Retinal pigment epithelial cell (primary cell): Measurements from ENCODE around the gene ATP8A1.

ENCODE experiments used
- DNase-seq: peaks from one replicate; pipeline ENCODE4 v3.0.0-alpha.2; 2010; ENCODE audit warnings: low read depth
- H3K4me3 ChIP-seq: 2 replicates; pipeline ENCODE4 v1.5.1; 2011; ENCODE audit warnings: mild to moderate bottlenecking, low read length, control low read depth, moderate library complexity
- CTCF ChIP-seq: conservative IDR thresholded peaks from 2 replicates; pipeline ENCODE4 v1.5.1; 2011; ENCODE audit warnings: low read depth, low read length, control low read depth, inconsistent platforms

ATP8A1 gene

DNA sequence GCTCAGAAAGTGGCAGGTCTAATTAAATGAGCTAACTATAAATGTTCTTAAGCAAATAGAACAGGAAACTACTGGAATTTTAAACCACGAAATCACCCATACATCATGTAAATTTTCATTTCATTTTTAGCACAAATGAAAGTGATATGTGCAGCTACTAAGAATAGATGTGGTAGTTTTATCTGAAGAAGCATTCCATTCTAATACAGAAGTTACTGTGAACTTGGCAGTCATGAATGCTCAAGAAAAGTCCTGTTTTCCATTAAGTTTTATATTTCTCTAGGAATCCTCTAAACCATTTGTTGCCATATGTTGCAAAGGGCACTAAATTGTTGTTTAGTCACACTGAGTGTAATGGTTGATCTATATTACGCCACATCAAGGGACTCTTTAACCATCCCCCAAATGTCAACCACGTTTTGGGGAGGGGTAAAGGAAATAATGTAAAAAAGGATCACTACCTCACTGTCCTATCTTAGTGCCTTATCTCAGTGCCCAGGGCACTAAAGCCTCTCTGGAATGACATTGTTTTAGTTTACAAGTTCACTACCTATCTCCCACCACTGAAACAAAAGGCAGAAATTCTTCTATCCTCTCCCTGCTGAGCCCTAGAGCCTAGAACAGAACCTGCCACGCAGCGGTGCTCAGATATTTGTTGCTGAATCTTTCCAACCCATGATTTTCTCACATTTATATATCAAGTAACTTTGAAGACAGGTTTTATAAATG, 141.6 kb downstream of the ATP8A1 start:
- no peak for TF ChIP-seq CTCF
- H3K4me3 ChIP-seq: no peak overlapping the region
- no peak for DNase-seq

DNA sequence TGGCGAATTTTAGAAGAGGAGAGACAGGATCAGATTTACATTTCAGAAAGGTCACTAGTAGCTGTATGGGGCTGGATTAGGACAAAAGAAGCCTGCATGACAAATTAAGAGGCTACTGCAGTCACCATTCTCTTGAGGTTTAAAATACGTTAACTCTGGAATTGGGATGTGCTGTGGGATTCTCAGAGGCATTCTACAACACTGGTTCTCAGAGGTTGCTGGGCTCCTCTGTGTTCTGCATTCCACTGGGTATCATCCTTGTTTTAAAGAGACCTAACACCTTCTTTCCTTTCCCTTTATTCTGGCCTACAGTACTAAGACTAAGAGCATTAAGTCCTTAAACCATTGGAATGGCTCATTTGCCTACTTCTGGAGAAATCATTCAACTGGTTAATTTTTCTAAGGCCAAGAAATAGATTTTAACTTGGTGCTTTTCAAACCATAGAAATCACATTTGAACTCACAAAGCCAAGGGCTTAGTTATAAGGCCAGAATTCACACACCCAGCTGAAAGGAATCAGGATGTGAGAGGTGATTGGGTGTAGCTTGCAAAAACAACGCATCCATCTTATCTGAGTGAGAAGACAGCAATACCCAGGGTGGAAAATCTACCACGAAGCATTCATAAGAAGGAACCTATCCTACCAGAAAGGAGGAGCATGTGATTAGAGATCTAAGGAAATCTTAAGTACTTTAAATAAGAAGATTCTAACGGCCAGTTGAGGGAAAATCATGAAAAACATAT, 143.0 kb downstream of the ATP8A1 start:
- no peak for TF ChIP-seq CTCF
- no peak for DNase-seq
- H3K4me3 ChIP-seq: no peak overlapping the region

GRCh38 chr4:42512226-42512625, 144.7 kb downstream of the ATP8A1 start:
- no peak for TF ChIP-seq CTCF
- no peak for DNase-seq
- H3K4me3 ChIP-seq: no peak overlapping the region

DNA sequence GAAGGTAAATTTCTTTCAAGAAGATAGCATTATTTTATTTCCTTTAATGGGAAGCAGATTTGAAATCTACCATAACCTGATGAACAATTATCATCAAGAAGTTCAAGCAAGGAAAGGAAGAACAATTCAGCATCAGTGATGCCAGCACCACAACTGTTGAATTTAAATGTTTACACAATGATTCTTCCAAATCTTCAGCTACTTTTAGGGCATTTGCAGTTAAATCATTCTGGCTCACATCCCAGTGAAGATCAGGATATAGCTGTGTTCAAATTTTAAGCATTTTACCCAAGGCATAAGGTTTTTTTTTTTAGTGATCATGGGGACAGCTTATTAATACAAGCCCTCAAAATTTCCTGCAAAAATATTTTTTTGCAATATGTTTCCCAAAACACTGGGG, 146.7 kb downstream of the ATP8A1 start:
- no peak for TF ChIP-seq CTCF
- H3K4me3 ChIP-seq: no peak overlapping the region
- DNase-seq: no peak

DNA sequence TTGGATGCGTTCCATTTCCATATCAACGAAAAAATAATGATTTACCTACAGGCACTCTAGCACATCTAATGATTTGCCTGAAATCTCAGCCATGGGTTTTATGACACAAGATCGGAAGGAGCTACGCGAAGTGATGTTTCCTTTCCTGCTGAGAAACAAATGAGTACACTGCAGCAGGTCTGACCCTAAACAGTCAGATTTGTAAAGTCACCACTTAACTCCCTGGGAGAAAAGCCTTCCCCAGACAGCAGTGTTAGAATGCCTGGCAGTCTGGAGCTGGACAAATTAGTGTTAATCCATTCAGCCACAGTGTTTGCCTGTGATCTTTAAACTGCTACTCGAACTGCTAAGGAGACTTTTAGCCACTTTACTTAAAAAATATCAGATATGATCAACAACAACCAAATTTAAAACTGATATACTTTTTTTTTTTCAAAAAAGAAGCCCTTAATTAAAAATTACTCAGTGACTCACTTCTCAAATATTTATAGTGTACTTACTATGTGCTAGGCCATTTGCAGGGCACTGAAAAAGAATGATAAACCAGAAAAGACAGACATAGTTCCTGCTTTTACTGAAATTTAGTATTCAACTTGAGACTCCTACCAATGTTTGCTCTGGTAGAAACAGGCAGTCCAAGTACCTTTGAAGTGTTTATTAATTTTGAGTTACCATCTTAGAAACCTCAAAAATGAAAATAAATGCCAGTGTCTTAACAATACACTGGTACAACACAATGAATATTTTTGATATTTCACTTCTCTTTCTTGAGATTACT, 155.1 kb downstream of the ATP8A1 start:
- peak; percentile 74 for DNase-seq
- no peak overlapping the region for H3K4me3 ChIP-seq
- TF ChIP-seq CTCF: no peak

- DNase-seq: no peak
- no peak for TF ChIP-seq CTCF
Measured at GRCh38 chr4:42498040-42498439, 158.9 kb downstream of the ATP8A1 start.

More at GRCh38 chr4:42498040-42498439, 158.9 kb downstream of the ATP8A1 start:
- H3K4me3 ChIP-seq: no peak overlapping the region
